ENCODE results near the gene ATP6V0E2. TPM values are rescaled to one million over a fixed set of nuclear protein-coding genes. Genes with fewer than 3 reads are reported as not detected.

Gene ATP6V0E2
- total and polyA plus RNA-seq, 9 donors = 10.0 to 19.6 (median 12.5) TPM

DNA sequence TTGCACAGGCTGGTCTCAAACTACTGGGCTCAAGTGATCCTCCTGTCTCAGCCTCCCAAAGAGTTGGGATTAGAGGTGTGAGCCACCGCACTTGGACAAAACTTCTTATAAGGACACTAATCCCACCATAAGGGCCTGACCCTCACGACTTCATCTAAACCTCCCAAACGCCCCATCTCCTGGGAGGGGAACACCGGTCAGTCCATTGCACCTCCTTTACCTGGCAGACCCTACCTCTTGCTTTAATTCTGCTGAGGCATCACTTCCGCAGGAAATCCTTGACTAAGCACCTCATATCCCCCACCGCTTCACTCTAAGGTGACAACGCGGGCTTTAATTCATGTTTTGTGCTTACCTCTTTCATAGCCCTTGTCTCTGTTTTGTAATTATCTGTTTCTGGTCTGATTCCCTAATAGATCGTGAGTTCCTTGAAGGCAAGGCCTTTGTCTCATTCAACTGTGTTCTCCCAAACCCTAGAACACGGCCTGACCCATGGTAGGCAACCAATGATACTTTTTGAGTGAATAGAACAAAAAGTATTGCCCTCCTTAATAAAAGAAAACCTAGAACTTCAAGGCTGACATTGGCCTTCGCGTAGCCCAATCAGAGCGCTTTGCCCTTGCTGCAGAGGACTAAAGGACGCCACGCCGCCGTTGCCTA, 36.1 kb upstream of the ATP6V0E2 start:
- Histone ChIP-seq H3K27ac (peak overlapping the region in 1 of 2 donors; percentile 94), H3K4me3 (no peak overlapping the region), H3K36me3 (no peaks in the 10 kb centered on the region), H3K9me3 (no peaks in the 10 kb centered on the region), H3K27me3 (no peaks in the 10 kb centered on the region), H3K4me1 (ENCODE audit: insufficient read depth) (peaks cover 3% of the 10 kb centered on the region)
- 37 to 40% (median 38%) methylated on average over 17 of the region's 17 CpGs for WGBS, 3 donors
- TF ChIP-seq, protein P1, sequence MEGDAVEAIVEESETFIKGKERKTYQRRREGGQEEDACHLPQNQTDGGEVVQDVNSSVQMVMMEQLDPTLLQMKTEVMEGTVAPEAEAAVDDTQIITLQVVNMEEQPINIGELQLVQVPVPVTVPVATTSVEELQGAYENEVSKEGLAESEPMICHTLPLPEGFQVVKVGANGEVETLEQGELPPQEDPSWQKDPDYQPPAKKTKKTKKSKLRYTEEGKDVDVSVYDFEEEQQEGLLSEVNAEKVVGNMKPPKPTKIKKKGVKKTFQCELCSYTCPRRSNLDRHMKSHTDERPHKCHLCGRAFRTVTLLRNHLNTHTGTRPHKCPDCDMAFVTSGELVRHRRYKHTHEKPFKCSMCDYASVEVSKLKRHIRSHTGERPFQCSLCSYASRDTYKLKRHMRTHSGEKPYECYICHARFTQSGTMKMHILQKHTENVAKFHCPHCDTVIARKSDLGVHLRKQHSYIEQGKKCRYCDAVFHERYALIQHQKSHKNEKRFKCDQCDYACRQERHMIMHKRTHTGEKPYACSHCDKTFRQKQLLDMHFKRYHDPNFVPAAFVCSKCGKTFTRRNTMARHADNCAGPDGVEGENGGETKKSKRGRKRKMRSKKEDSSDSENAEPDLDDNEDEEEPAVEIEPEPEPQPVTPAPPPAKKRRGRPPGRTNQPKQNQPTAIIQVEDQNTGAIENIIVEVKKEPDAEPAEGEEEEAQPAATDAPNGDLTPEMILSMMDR (IDR thresholded peaks at IDR 0.05) = no peak
- TF ChIP-seq EP300 (IDR thresholded peaks at IDR 0.05) (no peak), POLR2A (IDR thresholded peaks at IDR 0.05) (no peak)
- DNase-seq = peak in 1 of 5 donors; percentile 28
- intact Hi-C loops (cut with DNase I) = loop anchor here in 1 of 4 donors (5.0 kb wide), 2 partner anchors 55 to 340 kb away; partner anchors contain the start of gene ZNF746

- intact Hi-C loops (cut with DNase I) = loop anchor here in 1 of 4 donors (5.0 kb wide), 2 partner anchors 56 to 341 kb away; partner anchors contain the start of gene ZNF746
- Histone ChIP-seq H3K27me3 (no peaks in the 10 kb centered on the region), H3K36me3 (no peaks in the 10 kb centered on the region), H3K27ac (peak within 1 kb of the TSS; percentile 73 to 94), H3K4me1 (ENCODE audit: insufficient read depth) (peaks cover 3% of the 10 kb centered on the region), H3K9me3 (no peaks in the 10 kb centered on the region), H3K4me3 (peak within 1 kb of the TSS; percentile 82)
- DNase-seq = peak; percentile 96 to 98 (median 96)
- TF ChIP-seq, protein P1 (IDR thresholded peaks at IDR 0.05) = peak in 1 of 3 donors; percentile 26
- TF ChIP-seq EP300 (IDR thresholded peaks at IDR 0.05) = no peak
- TF ChIP-seq POLR2A (IDR thresholded peaks at IDR 0.05) = peak; percentile 68
- 0 to 1% (median 1%) methylated on average over 64 to 86 of the region's 86 CpGs for WGBS, 3 donors
Observed at GRCh38 chr7:149838224-149838991, 35.4 kb upstream of the ATP6V0E2 start, which contains the start of gene ZNF862. TSS of gene ZNF862 (plus strand) at chr7:149838375. CDS start at chr7:149838612, 237 bp downstream.

DNA sequence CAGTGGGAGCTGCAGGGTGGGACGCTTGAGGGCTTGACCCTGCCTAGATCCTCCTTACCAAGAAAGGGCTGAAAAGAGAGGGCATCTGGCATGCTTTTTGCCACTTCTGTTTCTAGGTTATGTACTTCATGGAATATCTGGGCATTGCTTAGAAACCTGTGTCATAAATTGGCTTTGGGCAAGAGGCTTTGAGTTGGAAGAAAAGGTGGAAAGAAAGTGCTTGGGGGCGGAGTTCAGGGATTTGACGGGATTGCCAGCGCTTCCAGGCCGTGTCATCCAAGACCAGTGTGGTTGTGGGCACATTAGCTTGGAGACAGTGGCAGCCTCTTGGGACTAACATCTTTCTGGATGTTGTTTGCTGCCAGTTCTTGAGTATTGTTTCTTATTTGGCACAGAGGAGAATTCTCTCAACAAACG, 34.8 kb upstream of the ATP6V0E2 start:
- DNase-seq = no peak
- WGBS, 3 donors = 11 to 16% (median 12%) methylated on average over 6 of the region's 6 CpGs
- no peaks in the 10 kb centered on the region for H3K9me3 ChIP-seq
- no peaks in the 10 kb centered on the region for H3K27me3 ChIP-seq
- TF ChIP-seq POLR2A (IDR thresholded peaks at IDR 0.05) = no peak
- TF ChIP-seq, protein P1 (IDR thresholded peaks at IDR 0.05) = no peak
- H3K27ac ChIP-seq = peak overlapping the region in 1 of 2 donors; percentile 94
- intact Hi-C loops (cut with DNase I) = loop anchor here in 1 of 4 donors (5.0 kb wide), 2 partner anchors 57 to 342 kb away; partner anchors contain the start of gene ZNF746
- peak overlapping the region; percentile 82 for H3K4me3 ChIP-seq
- peaks cover 3% of the 10 kb centered on the region for H3K4me1 ChIP-seq (ENCODE audit: insufficient read depth)
- H3K36me3 ChIP-seq = no peaks in the 10 kb centered on the region

GRCh38 chr7:149839933-149840332, 33.8 kb upstream of the ATP6V0E2 start:
- TF ChIP-seq, protein P1 (IDR thresholded peaks at IDR 0.05) = no peak
- TF ChIP-seq EP300 (IDR thresholded peaks at IDR 0.05) (no peak), POLR2A (IDR thresholded peaks at IDR 0.05) (no peak)
- no peaks in the 10 kb centered on the region for H3K9me3 ChIP-seq
- intact Hi-C loops (cut with DNase I) = loop anchor here in 1 of 4 donors (5.0 kb wide), 2 partner anchors 58 to 343 kb away; partner anchors contain the start of gene ZNF746
- no peak overlapping the region for H3K4me3 ChIP-seq
- WGBS, 3 donors = 95 to 98% (median 96%) methylated on average over 5 of the region's 5 CpGs
- H3K27ac ChIP-seq = no peak overlapping the region
- peaks cover 3% of the 10 kb centered on the region for H3K4me1 ChIP-seq (ENCODE audit: insufficient read depth)
- H3K36me3 ChIP-seq = no peaks in the 10 kb centered on the region
- H3K27me3 ChIP-seq = no peaks in the 10 kb centered on the region
- DNase-seq = no peak

Measured in ovary (tissue), 9 donors.